ENCODE measurements around the gene CASS4. TPM values are rescaled to one million over a fixed set of nuclear protein-coding genes. Genes with fewer than 3 reads are reported as not detected.
A peak's percentile ranks its signal among the peaks of the same experiment; 100 is the strongest.

CASS4 gene
- total RNA-seq, 1 donor from 2014 or later, result not detected

- Mint-ChIP-seq H3K4me3 (ENCODE audit: unreplicated experiment) (no peak overlapping the region), H3K9me3 (ENCODE audit: unreplicated experiment) (no peaks in the 10 kb centered on the region), H3K27ac (ENCODE audit: unreplicated experiment) (no peak overlapping the region), H3K4me1 (ENCODE audit: unreplicated experiment) (no peaks in the 10 kb centered on the region), H3K36me3 (ENCODE audit: low read depth, unreplicated experiment) (peaks cover 57% of the 10 kb centered on the region), H3K27me3 (ENCODE audit: unreplicated experiment) (peaks cover 6% of the 10 kb centered on the region)
- no peak for DNase-seq (ENCODE audit: low spot score)
- TF ChIP-seq CTCF (IDR thresholded peaks at IDR 0.05; ENCODE audit: unreplicated experiment), result no peak
Observed at GRCh38 chr20:56487216-56487615, 75.2 kb downstream of the CASS4 start.

- Mint-ChIP-seq H3K9me3 (ENCODE audit: unreplicated experiment) (no peaks in the 10 kb centered on the region), H3K27ac (ENCODE audit: unreplicated experiment) (no peak overlapping the region)
Observed at GRCh38 chr20:56488566-56488965, 76.5 kb downstream of the CASS4 start.

GRCh38 chr20:56501116-56501515 lies 89.1 kb downstream of the CASS4 start:
- peaks cover 12% of the 10 kb centered on the region for H3K36me3 Mint-ChIP-seq (ENCODE audit: low read depth, unreplicated experiment)
- no peaks in the 10 kb centered on the region for H3K9me3 Mint-ChIP-seq (ENCODE audit: unreplicated experiment)
- TF ChIP-seq CTCF (IDR thresholded peaks at IDR 0.05; ENCODE audit: unreplicated experiment), result no peak
- no peak overlapping the region for H3K4me3 Mint-ChIP-seq (ENCODE audit: unreplicated experiment)
- no peak overlapping the region for H3K27ac Mint-ChIP-seq (ENCODE audit: unreplicated experiment)
- DNase-seq (ENCODE audit: low spot score), result no peak
- H3K27me3 Mint-ChIP-seq (ENCODE audit: unreplicated experiment), result no peaks in the 10 kb centered on the region
- peaks cover 23% of the 10 kb centered on the region for H3K4me1 Mint-ChIP-seq (ENCODE audit: unreplicated experiment)

More at GRCh38 chr20:56488566-56488965, 76.5 kb downstream of the CASS4 start:
- DNase-seq (ENCODE audit: low spot score), result no peak
- TF ChIP-seq CTCF (IDR thresholded peaks at IDR 0.05; ENCODE audit: unreplicated experiment), result no peak
- Mint-ChIP-seq H3K36me3 (ENCODE audit: low read depth, unreplicated experiment) (peaks cover 51% of the 10 kb centered on the region), H3K27me3 (ENCODE audit: unreplicated experiment) (peaks cover 6% of the 10 kb centered on the region), H3K4me1 (ENCODE audit: unreplicated experiment) (no peaks in the 10 kb centered on the region), H3K4me3 (ENCODE audit: unreplicated experiment) (no peak overlapping the region)

- no peak for DNase-seq (ENCODE audit: low spot score)
- peaks cover 24% of the 10 kb centered on the region for H3K4me1 Mint-ChIP-seq (ENCODE audit: unreplicated experiment)
- H3K4me3 Mint-ChIP-seq (ENCODE audit: unreplicated experiment), result no peak overlapping the region
- no peaks in the 10 kb centered on the region for H3K9me3 Mint-ChIP-seq (ENCODE audit: unreplicated experiment)
- peaks cover 1% of the 10 kb centered on the region for H3K27me3 Mint-ChIP-seq (ENCODE audit: unreplicated experiment)
- TF ChIP-seq CTCF (IDR thresholded peaks at IDR 0.05; ENCODE audit: unreplicated experiment), result no peak
- H3K27ac Mint-ChIP-seq (ENCODE audit: unreplicated experiment), result peak overlapping the region; percentile 12
- no peaks in the 10 kb centered on the region for H3K36me3 Mint-ChIP-seq (ENCODE audit: low read depth, unreplicated experiment)
Observed at GRCh38 chr20:56503916-56504315, 91.9 kb downstream of the CASS4 start.

- peak; percentile 47 for DNase-seq (ENCODE audit: low spot score)
- Mint-ChIP-seq H3K4me3 (ENCODE audit: unreplicated experiment) (no peak overlapping the region), H3K9me3 (ENCODE audit: unreplicated experiment) (no peaks in the 10 kb centered on the region), H3K27me3 (ENCODE audit: unreplicated experiment) (peaks cover 1% of the 10 kb centered on the region), H3K4me1 (ENCODE audit: unreplicated experiment) (peaks cover 24% of the 10 kb centered on the region), H3K27ac (ENCODE audit: unreplicated experiment) (peak overlapping the region; percentile 12), H3K36me3 (ENCODE audit: low read depth, unreplicated experiment) (no peaks in the 10 kb centered on the region)
- peak; percentile 59 for TF ChIP-seq CTCF (IDR thresholded peaks at IDR 0.05; ENCODE audit: unreplicated experiment)
Observed at GRCh38 chr20:56504373-56505005, 92.4 kb downstream of the CASS4 start.

Measured in endothelial cell (in vitro differentiated cells).